ENCODE data around the gene RIOK2. TPM values are rescaled to one million over a fixed set of nuclear protein-coding genes. Genes with fewer than 3 reads are reported as not detected.

The RIOK2 gene
- total RNA-seq, 2 donors from 2014 or later = 27.3 to 37.7 TPM

GRCh38 chr5:97172227-97172626, 10.8 kb downstream of the RIOK2 start:
- DNase-seq = no peak
- H3K9me3 ChIP-seq (ENCODE audit: control insufficient read depth, low read length) = no peaks in the 10 kb centered on the region
- no peaks in the 10 kb centered on the region for H3K4me1 Mint-ChIP-seq
- peaks cover 91% of the 10 kb centered on the region for H3K36me3 ChIP-seq (ENCODE audit: control insufficient read depth, insufficient read depth, low read length)
- H3K4me1 ChIP-seq (ENCODE audit: control insufficient read depth, insufficient read depth, low read length) = no peaks in the 10 kb centered on the region
- no peaks in the 10 kb centered on the region for H3K9me3 Mint-ChIP-seq
- peaks cover 45% of the 10 kb centered on the region for H3K36me3 Mint-ChIP-seq (ENCODE audit: low read depth)
- no peak overlapping the region for H3K4me3 ChIP-seq (ENCODE audit: low read length)
- H3K27ac Mint-ChIP-seq = no peak overlapping the region
- no peak for TF ChIP-seq CTCF (conservative IDR thresholded peaks at IDR 0.05)
- H3K27ac ChIP-seq (ENCODE audit: low read depth, low read length) = no peak overlapping the region
- H3K27me3 Mint-ChIP-seq (ENCODE audit: insufficient read depth) = no peaks in the 10 kb centered on the region
- no peak overlapping the region for H3K9ac ChIP-seq (ENCODE audit: extremely low read depth, low read length, poor library complexity, severe bottlenecking)
- H3K27me3 ChIP-seq (ENCODE audit: control insufficient read depth, insufficient read depth, low read length, poor library complexity, severe bottlenecking) = no peaks in the 10 kb centered on the region
- no peak overlapping the region for H3K4me3 Mint-ChIP-seq

GRCh38 chr5:97171703-97172102, 11.3 kb downstream of the RIOK2 start:
- Histone ChIP-seq H3K27me3 (ENCODE audit: control insufficient read depth, insufficient read depth, low read length, poor library complexity, severe bottlenecking) (no peaks in the 10 kb centered on the region), H3K4me1 (ENCODE audit: control insufficient read depth, insufficient read depth, low read length) (no peaks in the 10 kb centered on the region), H3K9me3 (ENCODE audit: control insufficient read depth, low read length) (no peaks in the 10 kb centered on the region), H3K9ac (ENCODE audit: extremely low read depth, low read length, poor library complexity, severe bottlenecking) (no peak overlapping the region), H3K36me3 (ENCODE audit: control insufficient read depth, insufficient read depth, low read length) (peaks cover 89% of the 10 kb centered on the region), H3K27ac (ENCODE audit: low read depth, low read length) (no peak overlapping the region), H3K4me3 (ENCODE audit: low read length) (no peak overlapping the region)
- DNase-seq = no peak
- no peak overlapping the region for H3K27ac Mint-ChIP-seq
- no peaks in the 10 kb centered on the region for H3K27me3 Mint-ChIP-seq (ENCODE audit: insufficient read depth)
- H3K4me3 Mint-ChIP-seq = no peak overlapping the region
- H3K4me1 Mint-ChIP-seq = no peaks in the 10 kb centered on the region
- H3K9me3 Mint-ChIP-seq = no peaks in the 10 kb centered on the region
- 94% methylated on average over 3 of the region's 3 CpGs; no CpG with 5 or more reads in 1 of the 2 experiments for WGBS, 2 experiments (ENCODE audit: insufficient coverage in 1 of 2, insufficient read length in 1 of 2)
- no peak for TF ChIP-seq CTCF (conservative IDR thresholded peaks at IDR 0.05)
- H3K36me3 Mint-ChIP-seq (ENCODE audit: low read depth) = peaks cover 43% of the 10 kb centered on the region

GRCh38 chr5:97167435-97167834, 15.6 kb downstream of the RIOK2 start:
- no peak for TF ChIP-seq CTCF (conservative IDR thresholded peaks at IDR 0.05)
- Mint-ChIP-seq H3K27ac (no peak overlapping the region), H3K36me3 (ENCODE audit: low read depth) (peaks cover 44% of the 10 kb centered on the region), H3K4me1 (no peaks in the 10 kb centered on the region), H3K4me3 (no peak overlapping the region), H3K9me3 (no peaks in the 10 kb centered on the region), H3K27me3 (ENCODE audit: insufficient read depth) (no peaks in the 10 kb centered on the region)
- Histone ChIP-seq H3K27me3 (ENCODE audit: control insufficient read depth, insufficient read depth, low read length, poor library complexity, severe bottlenecking) (no peaks in the 10 kb centered on the region), H3K9me3 (ENCODE audit: control insufficient read depth, low read length) (no peaks in the 10 kb centered on the region), H3K9ac (ENCODE audit: extremely low read depth, low read length, poor library complexity, severe bottlenecking) (no peak overlapping the region), H3K27ac (ENCODE audit: low read depth, low read length) (no peak overlapping the region), H3K36me3 (ENCODE audit: control insufficient read depth, insufficient read depth, low read length) (peaks cover 89% of the 10 kb centered on the region), H3K4me3 (ENCODE audit: low read length) (no peak overlapping the region), H3K4me1 (ENCODE audit: control insufficient read depth, insufficient read depth, low read length) (no peaks in the 10 kb centered on the region)
- 92 to 93% methylated on average over 6 of the region's 6 CpGs for WGBS, 2 experiments (ENCODE audit: insufficient coverage in 1 of 2, insufficient read length in 1 of 2)
- DNase-seq = no peak
